WERI-Rb-1 (cell line): ENCODE data around the gene GSK3A.

ENCODE experiments used
- DNase-seq: peaks from one replicate; pipeline ENCODE4 v3.0.0-alpha.2; 2020
- H3K27ac ChIP-seq: fragments of 250-450 bp; sonication (Bioruptor Pico); 2 replicates; pipeline ENCODE4 v1.5.1; 2020; ENCODE audit warnings: mild to moderate bottlenecking, moderate library complexity
- H3K27me3 ChIP-seq: fragments of 250-450 bp; sonication (Bioruptor Pico); 2 replicates; pipeline ENCODE4 v1.5.1; 2021; ENCODE audit warnings: mild to moderate bottlenecking, low read depth, moderate library complexity; ENCODE audit not compliant: insufficient read depth, severe bottlenecking
- H3K36me3 ChIP-seq: fragments of 250-450 bp; sonication (Bioruptor Pico); 2 replicates; pipeline ENCODE4 v1.5.1; 2020; ENCODE audit warnings: mild to moderate bottlenecking, moderate library complexity
- H3K4me3 ChIP-seq: 2 replicates; pipeline ENCODE4 v1.5.1; 2011; ENCODE audit warnings: low read depth, mild to moderate bottlenecking, control low read depth, low read length
- H3K9me3 ChIP-seq: fragments of 250-450 bp; sonication (Bioruptor Pico); 2 replicates; pipeline ENCODE4 v1.5.1; 2021; ENCODE audit warnings: mild to moderate bottlenecking, moderate library complexity; ENCODE audit not compliant: severe bottlenecking
- TF ChIP-seq, protein P1 (sequence below): IDR thresholded peaks from 2 replicates; pipeline ENCODE4 v1.5.1; 2011; ENCODE audit warnings: low read depth, mild to moderate bottlenecking, control low read depth, inconsistent platforms, low read length

Gene GSK3A

DNA sequence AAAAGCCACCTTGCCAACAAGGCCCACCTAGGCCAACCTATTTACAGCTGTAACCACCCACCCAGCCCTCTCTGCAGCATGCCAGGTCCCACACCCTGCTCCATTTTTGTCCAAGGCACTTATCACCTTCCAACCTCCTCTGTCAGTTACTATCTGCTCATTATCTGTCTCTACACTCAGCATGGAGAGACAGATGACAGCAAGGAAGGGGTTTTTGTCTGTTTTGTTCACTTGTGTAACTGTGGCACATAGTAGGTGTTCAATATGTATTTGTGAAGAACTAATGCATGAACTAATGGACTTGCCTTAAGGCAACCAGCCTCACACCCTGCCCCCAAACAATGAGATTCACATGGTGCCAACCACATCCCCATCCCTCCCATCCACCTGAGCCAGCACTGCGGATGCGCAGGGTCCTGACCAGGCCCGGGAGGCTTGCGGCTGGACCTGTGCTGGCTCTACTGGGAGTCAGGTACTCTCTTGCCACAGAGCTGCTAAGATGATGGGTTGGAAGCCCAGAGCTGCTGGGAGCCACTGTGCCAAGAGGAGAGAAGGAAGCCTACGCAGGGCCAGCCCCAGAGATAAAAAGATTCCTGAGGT, 42.2 kb downstream of the GSK3A start:
- TF ChIP-seq, protein P1, sequence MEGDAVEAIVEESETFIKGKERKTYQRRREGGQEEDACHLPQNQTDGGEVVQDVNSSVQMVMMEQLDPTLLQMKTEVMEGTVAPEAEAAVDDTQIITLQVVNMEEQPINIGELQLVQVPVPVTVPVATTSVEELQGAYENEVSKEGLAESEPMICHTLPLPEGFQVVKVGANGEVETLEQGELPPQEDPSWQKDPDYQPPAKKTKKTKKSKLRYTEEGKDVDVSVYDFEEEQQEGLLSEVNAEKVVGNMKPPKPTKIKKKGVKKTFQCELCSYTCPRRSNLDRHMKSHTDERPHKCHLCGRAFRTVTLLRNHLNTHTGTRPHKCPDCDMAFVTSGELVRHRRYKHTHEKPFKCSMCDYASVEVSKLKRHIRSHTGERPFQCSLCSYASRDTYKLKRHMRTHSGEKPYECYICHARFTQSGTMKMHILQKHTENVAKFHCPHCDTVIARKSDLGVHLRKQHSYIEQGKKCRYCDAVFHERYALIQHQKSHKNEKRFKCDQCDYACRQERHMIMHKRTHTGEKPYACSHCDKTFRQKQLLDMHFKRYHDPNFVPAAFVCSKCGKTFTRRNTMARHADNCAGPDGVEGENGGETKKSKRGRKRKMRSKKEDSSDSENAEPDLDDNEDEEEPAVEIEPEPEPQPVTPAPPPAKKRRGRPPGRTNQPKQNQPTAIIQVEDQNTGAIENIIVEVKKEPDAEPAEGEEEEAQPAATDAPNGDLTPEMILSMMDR, result no peak
- Histone ChIP-seq H3K36me3 (peaks cover 74% of the 10 kb centered on the region), H3K9me3 (no peaks in the 10 kb centered on the region), H3K27me3 (no peaks in the 10 kb centered on the region), H3K4me3 (no peak overlapping the region), H3K27ac (no peak overlapping the region)
- DNase-seq, result no peak

DNA sequence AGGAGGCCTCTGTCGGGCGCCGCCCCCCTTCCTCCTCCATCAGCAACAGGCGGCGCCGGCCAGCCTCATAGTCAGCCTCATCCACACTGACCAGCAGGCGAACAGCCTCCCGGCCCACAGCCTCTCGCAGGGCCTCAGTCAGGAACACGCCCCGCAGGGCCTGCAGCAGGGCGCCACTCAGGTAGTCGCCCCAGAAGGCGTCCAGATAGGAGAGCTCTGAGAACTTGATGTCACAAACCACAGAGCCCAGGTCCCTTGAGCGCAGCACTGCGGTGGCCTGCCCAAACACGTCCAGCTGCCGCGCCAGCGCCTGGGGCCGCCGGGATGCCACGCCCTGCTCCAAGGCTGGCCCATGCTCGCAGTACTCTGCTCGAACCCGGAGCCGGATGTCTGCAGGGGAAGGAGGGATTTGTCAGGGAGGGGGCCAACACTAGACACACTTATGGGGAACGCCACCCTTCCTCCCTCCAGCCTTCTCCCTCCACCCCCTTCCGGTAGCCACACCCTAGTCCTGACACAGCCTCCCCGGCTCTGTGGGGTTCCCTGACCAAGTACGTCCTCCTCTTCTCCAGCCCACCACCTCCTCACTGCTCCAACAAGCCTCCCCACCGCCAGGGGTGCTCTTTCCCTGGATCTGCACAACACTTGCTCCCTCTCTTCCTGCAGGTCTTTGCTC, 42.8 kb downstream of the GSK3A start:
- no peak overlapping the region for H3K4me3 ChIP-seq
- H3K27ac ChIP-seq, result no peak overlapping the region
- H3K36me3 ChIP-seq, result peaks cover 69% of the 10 kb centered on the region
- no peaks in the 10 kb centered on the region for H3K27me3 ChIP-seq
- H3K9me3 ChIP-seq, result no peaks in the 10 kb centered on the region
- no peak for DNase-seq
- TF ChIP-seq, protein P1, result no peak

DNA sequence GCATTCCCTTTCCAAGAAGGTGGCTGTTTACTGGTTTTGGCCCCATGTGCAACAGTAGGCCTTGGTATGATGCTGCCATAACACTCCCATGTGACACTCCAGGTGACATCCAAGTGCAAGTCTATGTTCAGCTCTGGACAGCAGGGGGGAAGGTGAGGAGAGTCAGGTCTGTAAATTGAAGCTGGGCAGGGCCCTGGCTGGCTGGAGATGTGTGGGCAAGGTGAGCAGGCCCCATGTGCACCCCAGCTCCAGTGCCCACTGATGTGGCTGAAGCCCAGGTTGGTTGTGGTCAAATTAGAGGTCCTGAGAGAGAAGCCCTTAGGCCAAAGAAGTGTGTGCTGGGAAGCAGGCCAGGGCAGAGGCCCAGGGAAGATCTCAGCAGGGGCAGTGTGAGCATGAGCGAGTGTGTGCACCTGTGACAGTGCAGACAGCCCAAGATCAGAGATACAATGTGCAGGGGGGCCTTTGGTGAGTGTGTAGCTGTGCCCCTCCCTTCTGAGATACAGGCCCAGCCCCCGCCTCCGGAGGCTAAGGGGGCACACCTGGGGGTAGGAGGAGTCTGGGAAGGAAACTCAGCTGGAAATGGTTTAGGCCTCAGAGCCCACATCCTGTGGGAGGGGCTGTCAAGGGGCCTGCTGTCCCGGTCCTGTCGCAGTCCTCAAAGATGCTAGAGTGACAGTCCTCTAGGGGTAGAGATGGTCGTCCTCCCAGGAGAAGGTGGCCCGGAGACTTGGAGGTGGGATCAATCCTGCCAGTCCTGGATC, 43.5 kb downstream of the GSK3A start:
- no peak overlapping the region for H3K4me3 ChIP-seq
- no peaks in the 10 kb centered on the region for H3K9me3 ChIP-seq
- H3K27ac ChIP-seq, result no peak overlapping the region
- DNase-seq, result no peak
- H3K36me3 ChIP-seq, result peaks cover 63% of the 10 kb centered on the region
- no peaks in the 10 kb centered on the region for H3K27me3 ChIP-seq
- TF ChIP-seq, protein P1, result no peak

DNA sequence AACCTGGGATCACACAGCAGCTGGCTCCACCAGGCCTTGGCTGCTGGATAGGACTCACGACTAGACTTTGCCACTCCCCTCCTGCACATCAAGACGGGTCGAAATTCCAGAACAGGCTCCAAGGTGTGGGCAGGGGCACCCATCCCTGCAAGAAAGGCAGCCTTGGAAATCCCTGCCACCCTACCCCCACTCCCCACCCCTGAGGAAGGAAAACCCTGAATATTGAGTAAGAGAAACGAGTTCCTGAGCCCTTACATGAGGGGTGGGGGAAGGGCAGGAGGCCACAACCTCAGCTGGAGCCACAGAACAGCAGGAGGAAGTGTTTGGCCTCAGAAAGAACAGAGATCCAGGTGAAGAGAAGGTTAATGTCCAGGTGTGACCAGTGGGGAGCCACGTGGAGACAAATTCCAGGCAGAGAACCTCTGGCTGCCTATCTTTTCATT, 45.0 kb downstream of the GSK3A start:
- no peak for DNase-seq
- TF ChIP-seq, protein P1, result no peak
- peaks cover 50% of the 10 kb centered on the region for H3K36me3 ChIP-seq
- H3K4me3 ChIP-seq, result no peak overlapping the region
- H3K9me3 ChIP-seq, result peaks cover 6% of the 10 kb centered on the region
- no peaks in the 10 kb centered on the region for H3K27me3 ChIP-seq
- no peak overlapping the region for H3K27ac ChIP-seq

DNA sequence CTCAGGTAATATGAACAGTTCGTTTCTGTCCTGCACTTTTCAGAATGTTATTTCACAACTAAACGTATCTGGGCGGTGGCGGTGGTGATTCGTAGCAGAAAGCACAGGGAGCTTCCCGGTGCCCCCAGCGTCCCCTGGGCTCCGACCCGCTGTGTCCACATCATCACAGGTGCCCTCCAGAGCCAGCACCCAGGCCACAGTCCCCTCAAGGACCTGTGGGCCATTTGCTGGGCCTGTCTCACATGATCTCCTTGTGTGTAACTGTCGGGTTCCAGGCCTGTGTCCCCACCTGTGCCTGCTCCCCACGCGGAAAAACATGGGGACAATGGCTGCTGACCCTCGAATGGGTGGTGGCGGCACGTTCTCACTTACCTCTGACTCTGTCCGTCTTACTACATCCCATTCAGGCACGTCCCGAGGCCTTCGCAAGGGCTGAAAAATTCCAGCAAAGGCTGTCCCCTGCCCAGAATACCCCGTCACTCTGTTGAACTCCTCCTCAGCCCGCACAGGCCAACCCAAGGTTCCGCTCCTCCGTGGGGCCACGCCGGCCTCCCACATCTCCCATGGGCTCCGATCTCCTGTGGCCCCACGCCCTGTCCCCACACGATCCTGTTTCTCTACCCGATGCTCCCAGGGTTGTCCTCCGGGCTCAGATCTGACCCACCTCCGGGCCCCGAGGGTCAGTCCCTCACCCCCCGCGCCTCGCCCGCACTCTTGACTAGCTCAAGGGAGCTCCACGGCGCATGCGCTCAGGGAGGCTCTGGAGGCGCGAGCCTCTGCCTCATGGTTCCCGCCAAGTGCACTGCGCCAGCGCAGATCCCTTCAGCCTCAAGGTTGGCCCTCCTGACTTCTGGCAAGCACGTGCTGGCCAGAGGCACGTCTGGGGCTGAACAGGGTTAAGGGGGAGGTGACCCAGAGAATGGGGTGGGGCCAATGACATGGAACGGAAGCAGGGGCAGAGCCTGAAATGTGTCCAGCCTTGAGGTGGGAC, 46.1 kb downstream of the GSK3A start:
- Histone ChIP-seq H3K4me3 (no peak overlapping the region), H3K36me3 (peaks cover 39% of the 10 kb centered on the region), H3K27me3 (no peaks in the 10 kb centered on the region), H3K9me3 (peaks cover 6% of the 10 kb centered on the region), H3K27ac (no peak overlapping the region)
- no peak for DNase-seq
- TF ChIP-seq, protein P1, result no peak
